ENCODE measurements around the gene GZF1.

Gene GZF1

DNA sequence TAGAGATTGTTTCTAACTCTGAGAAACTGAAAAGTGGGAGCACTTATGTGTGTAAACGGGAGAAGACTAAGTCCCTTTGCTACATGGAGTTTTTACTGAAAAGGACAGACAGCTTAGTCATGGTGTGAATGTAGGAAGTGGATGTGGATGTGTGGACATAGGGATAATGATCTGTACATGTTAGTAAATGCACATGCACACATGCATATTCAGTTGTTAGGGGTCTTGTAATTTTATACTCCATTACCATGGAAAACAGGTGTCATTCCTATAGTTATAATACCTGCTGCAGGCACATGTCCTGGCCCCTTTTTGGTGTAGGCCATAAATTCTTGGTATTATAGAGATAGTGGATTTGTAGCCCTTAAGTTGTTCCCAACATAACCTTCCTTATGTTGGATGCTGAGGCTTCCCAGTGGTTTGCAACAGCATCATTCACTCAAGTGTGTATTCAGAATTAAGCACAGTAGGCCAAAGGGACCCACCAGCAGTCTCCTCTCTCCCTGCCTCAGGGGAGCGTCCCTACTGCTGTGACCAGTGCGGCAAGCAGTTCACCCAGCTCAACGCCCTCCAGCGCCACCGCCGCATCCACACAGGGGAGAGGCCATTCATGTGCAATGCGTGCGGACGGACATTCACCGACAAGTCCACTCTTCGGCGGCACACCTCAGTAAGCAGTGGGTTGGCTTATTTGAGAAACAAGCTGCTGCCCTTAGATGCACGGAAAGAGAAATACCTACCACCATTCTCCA, 7.3 kb downstream of the GZF1 start:
- no peak for DNase-seq (ENCODE audit: low read depth in 2 of 2)

DNA sequence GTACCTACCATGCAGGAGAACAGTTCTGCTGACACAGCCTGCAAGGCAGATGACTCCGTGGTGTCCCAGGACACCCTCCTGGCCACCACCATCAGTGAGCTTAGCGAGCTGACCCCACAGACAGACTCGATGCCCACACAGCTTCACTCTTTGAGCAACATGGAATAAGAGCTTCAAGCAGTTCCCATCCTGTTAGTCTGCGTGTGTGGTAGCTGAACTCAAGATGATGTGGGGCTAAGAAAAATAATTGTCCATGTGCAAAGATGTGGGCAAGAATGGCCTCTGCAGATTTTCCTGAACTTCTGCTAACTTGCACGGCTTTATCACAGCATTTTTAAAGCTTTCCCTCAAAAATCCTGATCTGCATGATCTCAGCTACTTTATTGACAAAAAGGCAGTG, 8.3 kb downstream of the GZF1 start:
- DNase-seq (ENCODE audit: low read depth in 2 of 2) = no peak

DNA sequence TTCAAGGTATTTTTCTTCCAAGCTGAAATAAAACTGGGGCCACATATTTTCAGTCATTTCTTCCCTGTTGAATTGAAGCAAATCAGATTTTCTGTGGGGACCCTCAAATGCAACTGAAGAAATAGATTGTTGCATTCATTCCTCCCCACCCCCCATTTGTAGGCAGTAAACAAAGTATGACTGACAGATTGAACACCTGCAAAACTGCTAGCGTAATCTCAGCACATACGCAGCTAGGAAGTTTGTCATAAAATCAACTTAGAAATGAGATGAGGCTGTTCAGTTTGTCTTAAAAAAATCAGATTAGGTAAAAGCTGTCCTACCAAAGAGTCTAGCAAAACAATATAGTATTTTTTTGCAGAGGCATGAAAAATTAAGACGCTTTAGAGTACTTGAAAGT, 8.9 kb downstream of the GZF1 start:
- no peak for DNase-seq (ENCODE audit: low read depth in 2 of 2)

DNA sequence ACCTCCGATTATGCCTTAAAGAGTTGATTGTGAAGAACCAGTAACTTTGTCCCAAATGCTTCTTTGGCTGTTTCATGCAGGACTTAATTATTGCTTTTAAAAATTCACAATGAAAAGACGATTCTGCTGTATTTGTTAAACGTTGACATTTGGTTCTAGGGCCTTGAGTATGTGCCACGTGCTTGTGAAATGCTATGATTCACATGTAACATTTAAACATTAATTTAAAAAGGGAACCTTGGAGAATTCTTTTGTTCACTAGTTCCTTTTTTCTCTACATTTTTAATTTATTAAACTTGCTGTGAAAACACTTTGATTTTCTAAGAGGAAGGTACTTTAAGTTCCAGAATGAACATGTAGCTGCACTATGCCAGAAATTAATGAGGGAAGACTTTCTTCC, 9.5 kb downstream of the GZF1 start:
- no peak for DNase-seq (ENCODE audit: low read depth in 2 of 2)

DNA sequence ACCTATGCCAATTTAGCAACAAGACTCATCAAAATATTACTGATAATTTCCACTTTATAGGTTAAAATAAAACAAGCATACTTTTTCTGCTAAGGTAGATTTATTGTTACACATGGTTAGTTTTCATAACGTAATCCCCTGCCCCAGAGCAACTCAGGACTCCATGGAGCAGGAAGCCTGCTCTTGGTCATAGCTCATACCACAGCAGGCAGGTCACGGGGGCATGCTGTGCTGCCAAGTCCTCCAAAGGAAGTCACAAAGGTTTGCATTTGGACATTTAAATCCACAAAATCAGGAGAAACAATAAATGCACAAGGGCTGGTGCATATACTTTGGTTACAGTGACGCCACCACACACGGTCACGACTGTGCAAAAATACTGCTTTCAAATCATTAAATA, 12.5 kb downstream of the GZF1 start:
- DNase-seq (ENCODE audit: low read depth in 2 of 2) = no peak

DNA sequence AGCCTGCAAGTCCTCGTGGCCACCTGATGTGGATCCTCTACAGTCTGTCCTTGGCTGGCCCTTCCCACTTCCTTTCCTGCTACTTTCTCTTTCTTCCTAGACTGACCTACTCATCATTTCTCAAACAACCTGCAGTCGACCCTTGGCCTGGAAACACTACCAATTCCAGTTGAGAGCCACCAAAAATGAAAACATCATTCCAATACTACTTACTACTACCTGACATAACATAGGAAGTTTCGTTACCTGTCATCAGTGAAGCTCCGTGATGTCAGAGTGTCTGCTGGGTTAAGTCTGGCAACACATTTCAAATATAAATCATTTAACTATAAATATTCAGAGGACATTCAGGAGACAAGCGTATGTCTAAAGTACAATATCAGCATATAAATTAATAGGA, 13.8 kb downstream of the GZF1 start:
- no peak for DNase-seq (ENCODE audit: low read depth in 2 of 2)

DNA sequence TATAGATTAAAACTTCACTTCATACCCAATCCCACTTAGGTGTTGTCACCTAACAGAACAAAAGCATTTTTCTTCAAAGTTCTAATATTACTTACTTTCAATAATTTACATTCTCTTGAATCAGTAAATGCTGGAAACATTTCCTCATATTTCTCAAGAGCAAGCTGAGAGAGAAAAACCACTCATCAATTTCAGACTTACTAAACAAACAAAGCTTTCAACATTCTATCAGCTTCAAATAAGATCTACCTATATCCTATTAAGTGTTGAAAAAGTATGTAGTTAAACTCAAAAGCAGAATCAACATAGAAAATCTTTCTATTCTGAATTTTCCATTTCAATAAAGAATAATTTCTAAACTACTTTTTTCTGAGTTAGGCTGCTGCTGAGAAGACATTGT, 17.8 kb downstream of the GZF1 start:
- no peak for DNase-seq (ENCODE audit: low read depth in 2 of 2)

DNA sequence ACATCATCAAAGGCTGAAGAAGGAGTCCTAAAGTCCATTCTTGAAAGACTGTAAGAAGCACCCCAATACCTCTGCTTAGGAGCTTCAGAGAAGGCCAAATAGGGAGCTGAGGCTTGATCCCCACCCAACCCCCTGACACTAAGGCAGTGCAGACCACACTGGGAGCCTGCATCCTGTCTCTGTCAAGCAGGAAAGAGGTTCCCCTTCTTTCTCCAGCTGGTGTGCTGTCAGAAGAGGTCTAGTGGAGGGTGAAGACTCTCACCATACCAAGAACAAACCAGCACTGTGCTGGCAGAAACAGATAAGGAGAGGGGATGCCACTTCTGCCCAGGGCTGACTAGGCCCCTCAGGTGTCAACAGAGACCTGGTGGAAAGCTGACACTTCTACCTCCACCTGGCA, 19.9 kb downstream of the GZF1 start:
- DNase-seq (ENCODE audit: low read depth in 2 of 2) = no peak

DNA sequence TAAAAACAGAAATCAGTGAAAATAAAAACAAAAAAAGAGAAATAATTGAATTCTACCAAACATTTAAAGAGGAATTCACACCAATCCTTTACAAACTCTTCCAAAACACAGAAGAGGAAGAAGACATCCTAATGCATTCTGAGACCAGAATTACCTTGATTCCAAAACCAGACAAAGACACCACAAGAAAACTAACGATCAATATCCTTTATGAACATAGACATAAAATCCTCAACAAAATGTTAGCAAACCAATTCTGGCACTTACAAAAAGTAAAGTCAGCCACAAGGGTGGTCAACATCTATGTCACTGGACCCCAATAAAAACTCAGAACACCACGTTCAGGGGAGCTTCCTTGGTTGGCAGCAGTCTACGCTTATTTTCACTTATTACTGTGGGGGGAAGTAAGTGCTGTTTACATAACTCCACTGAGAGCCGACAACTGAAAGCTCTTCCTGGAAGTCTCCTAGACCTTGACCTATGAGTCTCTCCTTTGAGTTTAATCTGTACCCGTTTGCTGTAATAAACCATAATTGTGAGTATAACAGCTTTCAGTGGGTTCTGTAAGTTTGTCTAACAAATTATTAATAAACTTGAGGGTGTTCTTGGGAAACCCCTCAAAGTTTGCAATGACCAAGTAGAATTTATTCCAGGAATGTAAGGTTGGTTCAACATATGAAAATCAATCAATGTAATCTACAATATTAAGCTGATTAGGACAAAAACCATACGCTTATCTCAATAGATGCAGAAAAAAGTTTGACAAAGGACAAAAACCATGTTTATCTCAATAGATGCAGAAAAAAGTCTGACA, 24.5 kb downstream of the GZF1 start:
- DNase-seq (ENCODE audit: low read depth in 2 of 2) = no peak

DNA sequence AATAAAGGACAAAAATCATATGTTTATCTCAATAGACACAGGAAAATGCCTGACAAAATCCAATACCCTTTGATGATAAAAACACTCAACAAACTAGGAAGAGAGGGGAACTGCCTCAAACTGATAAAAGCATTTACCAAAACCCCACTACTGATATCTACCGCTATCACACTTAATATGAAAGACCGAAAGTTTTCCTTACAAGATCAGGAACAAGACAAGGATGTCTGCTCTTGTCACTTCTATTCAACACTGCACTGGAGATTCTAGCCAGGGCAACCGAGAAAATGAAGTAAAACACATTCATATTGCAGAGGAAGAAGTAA, 25.1 kb downstream of the GZF1 start:
- DNase-seq (ENCODE audit: low read depth in 2 of 2) = no peak

DNA sequence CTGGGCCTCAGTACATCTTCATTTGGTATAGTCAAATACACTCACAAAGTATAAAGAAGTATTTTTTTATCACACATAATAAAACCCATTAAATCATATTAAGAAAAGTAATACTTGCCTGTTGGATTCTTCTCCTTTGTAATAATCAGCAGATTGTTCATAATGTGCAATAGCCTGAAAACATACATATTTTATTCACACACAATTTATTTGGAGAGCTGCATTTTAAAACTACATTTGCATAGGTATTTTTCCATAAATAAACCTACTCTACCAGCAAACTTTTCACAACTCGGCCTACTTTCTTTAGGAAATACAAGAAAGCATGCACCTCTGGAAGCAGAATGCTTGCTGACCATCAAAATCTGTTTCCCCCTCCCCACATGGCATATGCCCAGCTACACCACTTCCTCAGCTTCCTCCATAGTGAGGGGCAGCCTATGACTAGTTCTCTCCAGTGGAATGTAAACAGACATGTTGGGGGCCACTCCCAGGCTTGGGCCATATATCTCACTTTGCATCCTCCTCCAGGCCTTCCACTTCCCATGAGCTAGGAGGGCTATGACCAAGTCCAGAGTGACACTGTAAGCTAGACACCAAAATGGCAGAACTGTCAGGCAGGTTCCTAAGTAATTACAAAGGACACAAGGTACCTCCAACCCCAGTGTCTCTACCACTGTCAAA, 28.3 kb downstream of the GZF1 start:
- no peak for DNase-seq (ENCODE audit: low read depth in 2 of 2)

DNA sequence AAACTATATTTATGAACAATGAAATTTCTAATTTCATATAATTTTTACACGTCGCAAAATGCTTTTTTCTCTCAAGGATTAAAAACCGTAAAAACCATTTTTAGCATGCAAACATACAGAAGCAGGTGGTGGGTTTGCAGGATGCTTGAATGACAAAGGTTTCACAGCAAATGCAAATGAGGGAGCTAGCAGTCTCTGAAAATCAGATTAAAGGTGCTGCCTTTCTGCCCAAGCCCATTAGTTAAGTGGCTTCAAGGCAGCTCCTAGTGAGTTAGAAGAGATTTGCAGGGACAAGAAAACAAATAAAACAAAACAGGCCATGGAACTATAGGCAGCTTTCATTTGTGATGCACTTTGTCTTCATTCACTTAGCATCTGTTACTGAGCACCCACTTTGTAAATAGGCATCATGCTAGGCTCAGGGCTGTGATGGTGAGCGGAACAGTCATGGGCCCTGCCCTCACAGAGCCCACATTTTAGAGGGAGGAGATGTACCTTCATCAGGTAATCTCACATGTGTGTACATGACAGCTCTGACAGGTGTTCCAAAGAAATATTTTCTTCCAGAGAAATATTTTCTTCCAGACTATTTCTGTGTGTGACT, 29.8 kb downstream of the GZF1 start:
- DNase-seq (ENCODE audit: low read depth in 2 of 2) = no peak

DNA sequence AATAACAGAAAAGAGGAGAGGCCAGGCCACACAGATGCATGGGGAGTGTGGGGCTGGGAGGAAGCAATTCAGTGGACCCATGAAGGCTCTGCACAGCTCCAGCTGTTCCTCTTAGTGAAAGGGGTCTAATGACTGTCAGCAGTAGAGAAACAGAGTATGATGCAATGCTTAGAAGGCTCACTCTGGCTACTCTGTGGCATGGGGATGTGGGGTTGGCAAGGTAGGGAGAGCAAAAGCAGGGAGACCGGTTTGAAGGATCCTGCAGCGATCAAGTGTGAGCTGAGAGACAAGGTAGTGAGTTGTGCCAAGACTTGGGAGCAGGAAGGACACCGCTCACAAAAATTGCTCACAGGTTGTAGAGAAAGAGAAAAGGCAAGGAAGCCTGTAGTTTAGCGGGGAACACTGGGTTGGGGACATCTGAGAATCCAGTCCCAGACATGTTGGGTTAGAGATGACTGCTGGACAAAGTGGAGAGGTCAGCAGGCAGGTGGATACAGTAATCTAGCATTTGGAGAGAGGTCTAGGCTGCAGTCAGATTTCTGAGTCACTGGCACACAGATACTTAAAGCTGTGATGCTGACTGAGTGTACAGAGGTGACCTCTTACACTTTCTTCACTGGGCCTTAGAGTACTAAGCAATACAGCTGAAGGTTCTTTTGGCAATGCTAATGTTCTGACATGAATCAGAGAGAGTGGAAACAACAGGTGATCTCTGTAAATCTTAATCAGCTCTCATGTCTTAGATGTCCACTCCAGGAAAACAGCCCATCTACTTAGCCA, 32.2 kb downstream of the GZF1 start:
- DNase-seq (ENCODE audit: low read depth in 2 of 2) = no peak

DNA sequence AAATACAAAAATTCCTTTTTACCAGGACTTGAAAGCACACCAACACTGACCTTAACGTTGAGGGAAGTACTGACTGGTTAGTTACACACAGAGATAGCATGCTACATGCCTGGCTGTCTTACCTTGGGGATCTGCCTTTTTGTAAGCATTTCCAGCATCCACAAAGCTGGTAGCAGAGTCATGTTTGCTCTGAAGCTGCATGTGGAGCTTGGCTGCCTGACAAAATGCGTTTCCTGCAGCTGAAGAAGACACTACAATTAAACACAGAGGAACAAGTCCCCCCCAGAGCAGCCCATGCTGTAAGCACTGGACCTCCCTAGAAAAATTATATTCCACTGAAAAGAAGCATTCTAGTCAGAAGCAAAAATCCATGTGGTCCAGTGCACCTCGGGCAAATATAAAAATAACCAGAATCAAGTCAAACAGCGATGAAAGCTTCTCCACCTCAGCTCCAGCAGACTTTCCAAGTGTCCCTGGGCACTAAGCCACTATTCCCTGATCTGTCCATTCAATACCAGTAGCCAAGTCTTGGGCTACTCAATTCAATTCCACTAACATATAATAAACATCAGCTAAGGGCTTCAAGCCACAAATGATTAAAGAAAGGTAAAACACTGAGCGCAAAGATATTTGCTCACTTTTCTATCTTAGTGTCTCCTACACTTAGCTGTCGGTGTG, 35.1 kb downstream of the GZF1 start:
- DNase-seq (ENCODE audit: low read depth in 2 of 2) = no peak

DNA sequence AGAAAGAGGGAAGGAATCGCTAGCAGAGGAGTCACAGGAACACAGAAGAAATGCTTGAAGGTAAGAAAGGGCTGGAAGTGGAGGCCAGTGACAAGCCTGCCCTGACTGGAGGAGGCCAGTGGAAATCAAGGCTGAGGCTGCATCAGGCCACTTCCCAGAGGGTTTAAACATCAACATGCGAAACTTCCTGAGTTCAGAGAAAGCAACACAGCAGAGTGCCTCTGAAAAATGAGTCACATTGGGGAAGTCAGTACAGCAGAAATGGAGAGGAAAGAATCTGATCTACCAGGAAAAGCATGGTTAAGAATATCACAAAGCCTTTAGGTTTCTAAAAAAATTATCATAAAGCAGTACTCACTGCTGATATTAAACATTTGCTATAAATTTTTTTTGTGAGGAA, 36.0 kb downstream of the GZF1 start:
- DNase-seq (ENCODE audit: low read depth in 2 of 2) = no peak

DNA sequence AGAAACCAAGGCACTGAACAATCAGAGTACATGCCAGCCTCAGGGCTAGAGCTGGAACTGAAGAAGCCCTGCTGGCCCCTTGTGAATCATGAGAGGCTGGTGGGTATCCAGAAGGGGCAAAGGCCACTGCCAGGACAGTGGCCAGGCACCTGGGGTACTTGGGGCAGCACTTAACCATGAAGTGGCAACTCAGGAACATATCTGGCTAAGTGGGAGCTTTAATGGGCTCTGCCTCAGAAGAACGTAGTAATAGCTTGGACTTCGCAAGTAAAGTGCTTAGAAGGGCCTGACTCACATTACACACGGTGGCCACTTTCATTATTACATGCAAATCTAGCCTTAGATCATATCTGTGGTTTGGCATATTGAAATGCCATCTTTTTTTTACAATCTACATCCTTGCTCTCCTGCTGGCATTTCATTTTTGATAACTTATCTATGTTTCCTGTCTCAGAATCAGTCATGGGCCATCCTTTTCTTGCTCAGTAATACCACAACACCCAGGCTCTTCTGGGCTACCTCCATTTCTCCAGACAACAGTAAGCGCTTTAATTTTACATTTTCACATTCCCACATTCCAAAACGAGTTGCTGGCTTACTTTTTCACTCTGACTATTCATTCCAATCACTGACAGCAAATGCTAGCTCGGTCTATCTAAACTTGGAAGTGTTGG, 37.7 kb downstream of the GZF1 start:
- no peak for DNase-seq (ENCODE audit: low read depth in 2 of 2)

DNA sequence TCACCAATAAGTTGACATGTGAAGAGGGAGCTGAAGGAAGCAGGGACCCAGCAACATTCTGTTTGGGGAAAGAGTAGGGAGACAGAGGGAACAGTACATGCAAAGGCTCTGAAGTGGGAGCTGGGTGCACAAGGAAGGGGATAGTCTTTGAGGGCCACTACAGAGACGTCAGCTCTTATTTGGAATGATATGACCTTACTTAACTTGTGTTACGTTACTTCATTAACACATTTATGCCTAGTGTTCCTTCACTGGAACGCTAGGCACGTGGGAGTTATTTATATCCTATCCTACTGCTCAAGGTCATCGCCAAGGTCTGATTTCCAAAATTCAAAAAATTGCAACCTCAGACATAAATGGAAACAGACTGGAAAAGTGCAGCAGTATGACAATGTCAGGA, 39.1 kb downstream of the GZF1 start:
- no peak for DNase-seq (ENCODE audit: low read depth in 2 of 2)

DNA sequence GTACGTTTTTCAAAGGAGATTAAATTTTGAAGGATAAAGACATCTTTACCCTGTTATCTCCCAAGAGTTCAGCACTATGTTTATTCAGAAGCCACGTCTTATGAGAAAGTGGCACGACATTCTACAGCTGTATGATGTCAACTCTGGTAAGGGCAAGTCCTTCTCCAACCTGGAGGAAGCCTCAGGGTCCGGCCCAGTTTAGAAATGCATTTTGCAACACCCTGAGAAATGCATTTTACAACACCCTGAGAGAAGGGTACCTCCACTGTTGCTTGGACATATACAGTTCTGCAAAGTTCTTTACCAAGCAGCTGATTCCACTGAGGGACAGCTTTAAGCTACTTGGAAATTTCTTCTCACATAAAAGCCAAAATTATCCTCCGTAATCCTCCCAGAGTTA, 41.8 kb downstream of the GZF1 start:
- DNase-seq (ENCODE audit: low read depth in 2 of 2) = no peak

DNA sequence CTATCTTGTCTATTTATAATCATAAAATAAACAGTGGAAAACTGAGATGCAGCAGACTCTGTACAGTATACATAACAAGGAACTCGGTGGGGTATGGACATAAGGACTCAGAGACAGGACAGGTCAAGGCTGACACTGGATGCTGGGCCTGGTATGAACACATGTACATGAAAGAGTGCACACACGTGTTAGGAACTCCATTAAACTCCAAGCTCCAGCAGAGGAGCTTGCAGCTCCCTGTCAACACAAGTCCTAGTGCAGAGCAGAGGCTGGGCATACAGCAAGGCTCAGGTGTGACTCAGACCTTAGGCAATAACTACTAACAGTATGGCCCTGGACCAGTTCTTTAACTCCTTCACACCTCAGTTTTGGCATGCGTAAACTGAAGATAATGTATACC, 42.2 kb downstream of the GZF1 start:
- no peak for DNase-seq (ENCODE audit: low read depth in 2 of 2)

DNA sequence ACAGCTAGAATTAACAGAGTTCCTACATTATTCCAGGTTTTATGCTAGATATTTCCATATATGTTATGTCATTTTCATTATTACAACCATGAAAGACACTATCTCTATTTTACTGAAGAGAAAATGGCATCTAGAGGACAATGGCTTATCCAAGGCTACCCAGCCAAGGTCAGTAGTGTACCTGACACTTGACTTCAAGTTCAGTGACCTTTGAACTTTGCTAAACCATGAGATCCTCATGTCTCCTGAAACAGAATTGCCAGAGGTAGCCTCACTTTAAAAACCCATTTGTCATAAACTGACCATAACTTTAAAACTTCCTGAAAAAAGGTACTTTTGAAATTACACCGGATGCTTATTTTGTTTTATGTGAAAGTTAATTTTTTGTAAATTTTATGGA, 44.9 kb downstream of the GZF1 start:
- no peak for DNase-seq (ENCODE audit: low read depth in 2 of 2)
